ENCODE results near the gene ATAD3C. TPM values are rescaled to one million over a fixed set of nuclear protein-coding genes. Genes with fewer than 3 reads are reported as not detected.
"Not testable (repeated sequence)": the region's sequence is repeated elsewhere in the genome, so short reads cannot be mapped to it uniquely, and the experiment has no call there.

The ATAD3C gene
- total RNA-seq, 2 donors from 2014 or later, result 0.16 to 0.64 TPM

- Histone ChIP-seq H3K9me3 (no peaks in the 10 kb centered on the region), H3K27ac (peak within 1 kb of the TSS; percentile 88), H3K9ac (ENCODE audit: low read depth in 2 of 2, low read length in 2 of 2) (peak within 1 kb of the TSS; percentile 90 to 93), H3K4me3 (peak within 1 kb of the TSS; percentile 96), H3K4me1 (peaks cover 3% of the 10 kb centered on the region), H3K27me3 (no peaks in the 10 kb centered on the region), H3K36me3 (no peaks in the 10 kb centered on the region)
- intact Hi-C loops (cut with DNase I), result no loop called here
- TF ChIP-seq CTCF (IDR thresholded peaks at IDR 0.05), result no peak
- peak; percentile 99 for DNase-seq
Measured at GRCh38 chr1:1511533-1512285, 62.2 kb downstream of the ATAD3C start, which contains the start of gene ATAD3A. ATAD3A (plus strand) TSS chr1:1512162; CDS start chr1:1512269, 107 bp downstream.

- H3K27ac ChIP-seq; H3K9me3 ChIP-seq; H3K36me3 ChIP-seq; H3K4me1 ChIP-seq; DNase-seq; intact Hi-C loops (cut with DNase I); H3K27me3 ChIP-seq: not testable (repeated sequence)
- Histone ChIP-seq H3K9ac (ENCODE audit: low read depth in 2 of 2, low read length in 2 of 2) (peak overlapping the region in 1 of 2 donors; percentile 12), H3K4me3 (peak overlapping the region; percentile 96)
Measured at GRCh38 chr1:1512425-1512824, 62.9 kb downstream of the ATAD3C start.

DNA sequence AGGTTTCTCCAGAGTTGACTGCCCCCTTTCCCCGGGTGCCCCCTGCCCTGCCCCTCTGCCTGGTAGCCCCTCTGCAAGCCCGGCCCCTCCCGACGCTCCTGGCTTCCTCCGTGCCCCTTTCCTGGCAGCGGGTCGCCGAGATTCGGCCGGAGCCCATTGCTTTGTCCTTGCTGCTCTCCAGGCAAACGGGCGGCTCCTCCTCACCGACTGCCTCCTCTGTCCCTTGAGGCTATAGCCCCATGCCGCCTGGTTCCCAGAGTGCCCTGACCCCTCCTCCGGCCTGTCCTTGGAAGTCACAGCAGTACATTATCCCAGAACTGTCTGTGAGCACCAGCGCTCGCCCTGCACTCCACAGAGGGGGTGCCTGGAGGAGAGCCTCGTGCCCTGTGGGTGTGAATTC is 64.2 kb downstream of the ATAD3C start:
- H3K9me3 ChIP-seq; H3K4me1 ChIP-seq; H3K36me3 ChIP-seq; H3K27me3 ChIP-seq; intact Hi-C loops (cut with DNase I); DNase-seq; H3K9ac ChIP-seq (ENCODE audit: low read depth in 2 of 2, low read length in 2 of 2); H3K27ac ChIP-seq; H3K4me3 ChIP-seq: not testable (repeated sequence)

DNA sequence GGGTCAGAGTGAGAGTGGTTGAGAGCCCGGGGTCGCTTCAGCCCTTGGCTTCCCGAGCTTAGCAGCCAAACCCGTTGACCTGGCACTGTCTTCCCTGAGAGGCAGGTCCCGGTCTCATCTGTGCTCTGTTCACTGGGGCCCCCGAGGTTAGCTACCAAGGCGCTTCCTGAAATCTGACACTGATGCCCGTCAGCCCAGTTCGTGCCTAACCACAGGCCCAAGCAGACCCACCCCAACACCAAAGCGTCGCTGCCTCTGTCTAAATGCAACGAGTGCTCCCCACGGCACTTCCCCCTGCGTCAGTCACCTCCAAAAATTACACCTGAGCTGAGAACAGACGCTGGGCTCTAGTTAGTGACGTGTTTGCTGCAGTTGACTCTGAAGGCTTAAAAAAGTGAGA is 64.9 kb downstream of the ATAD3C start:
- DNase-seq; H3K4me3 ChIP-seq; H3K27ac ChIP-seq; H3K27me3 ChIP-seq; H3K9ac ChIP-seq (ENCODE audit: low read depth in 2 of 2, low read length in 2 of 2); H3K36me3 ChIP-seq; intact Hi-C loops (cut with DNase I); H3K9me3 ChIP-seq; H3K4me1 ChIP-seq: not testable (repeated sequence)

DNA sequence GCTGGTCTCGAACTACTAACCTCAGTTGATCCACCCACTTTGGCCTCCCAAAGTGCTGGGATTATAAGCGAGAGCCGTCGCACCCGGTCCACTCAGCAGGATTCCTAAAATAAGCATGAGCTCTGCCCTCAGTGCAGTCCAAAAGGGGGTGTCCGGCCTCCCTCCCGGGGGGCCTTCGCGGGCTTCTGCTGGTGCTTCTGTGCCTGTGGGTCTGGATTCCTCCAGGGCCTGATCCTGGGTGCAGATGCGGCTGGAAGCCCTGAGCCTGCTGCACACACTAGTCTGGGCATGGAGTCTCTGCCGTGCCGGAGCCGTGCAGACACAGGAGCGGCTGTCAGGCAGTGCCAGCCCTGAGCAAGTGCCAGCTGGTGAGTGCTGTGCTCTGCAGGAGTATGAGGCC is 67.4 kb downstream of the ATAD3C start:
- not testable (repeated sequence) for DNase-seq, H3K36me3 ChIP-seq, H3K4me3 ChIP-seq

DNA sequence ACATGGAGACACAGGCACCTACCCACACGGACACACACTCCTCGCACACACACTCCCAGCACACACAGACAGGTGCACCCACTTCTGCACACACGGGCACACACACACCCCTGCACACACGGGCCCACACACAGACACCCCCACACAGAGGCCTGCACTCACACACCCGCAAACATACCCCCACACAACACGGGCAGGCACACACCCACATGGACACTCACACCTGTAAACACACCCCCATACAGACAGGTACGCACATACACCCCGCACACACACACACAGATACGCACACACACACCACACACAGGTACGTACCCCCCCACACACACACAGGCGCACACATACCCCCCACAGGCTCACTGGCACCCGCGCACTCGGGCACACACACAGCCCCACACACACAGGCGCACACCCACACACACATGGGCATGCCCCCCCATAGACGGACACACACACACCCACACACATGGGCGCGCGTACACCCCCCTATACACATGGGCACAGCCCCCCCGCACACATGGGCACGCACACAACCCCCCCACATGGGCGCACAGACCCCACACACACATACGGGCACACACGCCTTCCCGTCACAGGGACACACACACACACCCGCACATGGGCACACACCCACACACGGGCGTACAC is 68.6 kb downstream of the ATAD3C start:
- Histone ChIP-seq H3K36me3 (no peaks in the 10 kb centered on the region), H3K9me3 (no peaks in the 10 kb centered on the region), H3K27ac (no peak overlapping the region), H3K4me1 (no peaks in the 10 kb centered on the region), H3K27me3 (no peaks in the 10 kb centered on the region), H3K4me3 (no peak overlapping the region), H3K9ac (ENCODE audit: low read depth in 2 of 2, low read length in 2 of 2) (no peak overlapping the region)
- no peak for DNase-seq
- no peak for TF ChIP-seq CTCF (IDR thresholded peaks at IDR 0.05)
- intact Hi-C loops (cut with DNase I), result no loop called here

More for the DNA sequence above, 67.4 kb downstream of the ATAD3C start:
- H3K9me3 ChIP-seq; H3K9ac ChIP-seq (ENCODE audit: low read depth in 2 of 2, low read length in 2 of 2); H3K27me3 ChIP-seq; H3K27ac ChIP-seq; H3K4me1 ChIP-seq; intact Hi-C loops (cut with DNase I): not testable (repeated sequence)

DNA sequence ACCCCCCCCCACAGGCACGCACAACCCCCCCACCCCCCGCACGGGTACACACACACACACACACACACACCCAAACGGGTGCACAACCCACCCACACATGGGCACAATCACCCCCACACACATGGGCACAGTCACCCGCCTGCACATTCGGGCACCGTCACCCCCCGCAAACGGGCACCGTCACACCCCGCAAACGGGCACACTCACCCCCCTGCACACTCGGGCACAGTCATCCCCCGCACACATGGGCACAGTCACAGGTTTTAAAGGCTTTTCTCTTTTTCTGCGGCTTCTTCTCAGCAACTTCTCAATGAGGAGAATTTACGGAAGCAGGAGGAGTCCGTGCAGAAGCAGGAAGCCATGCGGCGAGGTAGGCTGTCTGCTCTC is 69.1 kb downstream of the ATAD3C start:
- H3K27me3 ChIP-seq; intact Hi-C loops (cut with DNase I); H3K36me3 ChIP-seq; DNase-seq; H3K27ac ChIP-seq; H3K9me3 ChIP-seq; H3K4me1 ChIP-seq; H3K4me3 ChIP-seq; H3K9ac ChIP-seq (ENCODE audit: low read depth in 2 of 2, low read length in 2 of 2): not testable (repeated sequence)

Other genes with a start within 250 kb of the ATAD3C start
- gene TNFRSF18, start 243.1 kb upstream of the ATAD3C start, total RNA-seq, result 1 to 10 TPM in 1 of 2 donors, under 1 TPM in 1; 0.61 to 1.7 TPM
- gene TNFRSF4, start 235.5 kb upstream of the ATAD3C start, total RNA-seq, result 1 to 10 TPM; 1.2 to 2.3 TPM
- gene SDF4, start 217.7 kb upstream of the ATAD3C start, total RNA-seq, result 100 to 1,000 TPM; 202 to 325 TPM
- gene B3GALT6, start 217.5 kb upstream of the ATAD3C start, total RNA-seq, result 10 to 100 TPM in 1 of 2 donors, 1 to 10 TPM in 1; 8.0 to 12.0 TPM
- gene C1QTNF12, start 203.0 kb upstream of the ATAD3C start, total RNA-seq, result 10 to 100 TPM; 21.3 to 34.2 TPM
- gene UBE2J2, start 175.8 kb upstream of the ATAD3C start, total RNA-seq, result 10 to 100 TPM; 43.1 to 83.3 TPM
- gene SCNN1D, start 169.3 kb upstream of the ATAD3C start, total RNA-seq, result 1 to 10 TPM; 1.1 to 2.2 TPM
- 10 to 100 TPM; 34.1 to 68.1 TPM for gene ACAP3, start 141.8 kb upstream of the ATAD3C start, total RNA-seq
- 10 to 100 TPM; 14.3 to 35.8 TPM for gene PUSL1, start 141.1 kb upstream of the ATAD3C start, total RNA-seq
- gene INTS11, start 125.0 kb upstream of the ATAD3C start, total RNA-seq, result 100 to 1,000 TPM in 1 of 2 donors, 10 to 100 TPM in 1; 70.6 to 126 TPM
- gene CPTP, start 124.9 kb upstream of the ATAD3C start, total RNA-seq, result 10 to 100 TPM; 45.4 to 60.2 TPM
- gene TAS1R3, start 118.4 kb upstream of the ATAD3C start, total RNA-seq, result under 1 TPM; 0.24 to 0.57 TPM
- gene DVL1, start 100.3 kb upstream of the ATAD3C start, total RNA-seq, result 10 to 100 TPM; 49.9 to 71.3 TPM
- gene MXRA8, start 91.1 kb upstream of the ATAD3C start, total RNA-seq, result 10 to 100 TPM in 1 of 2 donors, 1 to 10 TPM in 1; 5.9 to 14.0 TPM
- gene AURKAIP1, start 74.5 kb upstream of the ATAD3C start, total RNA-seq, result 100 to 1,000 TPM; 179 to 332 TPM
- gene CCNL2, start 50.4 kb upstream of the ATAD3C start, total RNA-seq, result 100 to 1,000 TPM in 1 of 2 donors, 10 to 100 TPM in 1; 92.3 to 104 TPM
- gene MRPL20, start 42.4 kb upstream of the ATAD3C start, total RNA-seq, result 100 to 1,000 TPM in 1 of 2 donors, 10 to 100 TPM in 1; 88.1 to 143 TPM
- 1 to 10 TPM in 1 of 2 donors, under 1 TPM in 1; 0.57 to 2.0 TPM for gene ANKRD65, start 28.4 kb upstream of the ATAD3C start, total RNA-seq
- 10 to 100 TPM; 43.5 to 74.0 TPM for gene VWA1, start 14.0 kb upstream of the ATAD3C start, total RNA-seq
- 10 to 100 TPM; 16.6 to 62.9 TPM for gene ATAD3B, start 22.1 kb downstream of the ATAD3C start, total RNA-seq
- gene ATAD3A, start 62.5 kb downstream of the ATAD3C start, total RNA-seq, result 10 to 100 TPM; 19.6 to 74.0 TPM
- under 1 TPM; 0.77 to 0.91 TPM for gene TMEM240, start 90.9 kb downstream of the ATAD3C start, total RNA-seq
- gene SSU72, start 125.2 kb downstream of the ATAD3C start, total RNA-seq, result 100 to 1,000 TPM; 120 to 175 TPM
- 1 to 10 TPM; 2.9 to 4.2 TPM for gene FNDC10, start 150.4 kb downstream of the ATAD3C start, total RNA-seq
- 100 to 1,000 TPM in 1 of 2 donors, 10 to 100 TPM in 1; 57.0 to 121 TPM for gene MIB2, start 165.8 kb downstream of the ATAD3C start, total RNA-seq
- 1 to 10 TPM; 3.0 to 5.8 TPM for gene MMP23B, start 182.5 kb downstream of the ATAD3C start, total RNA-seq
- gene CDK11B, start 209.3 kb downstream of the ATAD3C start, total RNA-seq, result 10 to 100 TPM; 31.8 to 44.7 TPM
- 10 to 100 TPM; 41.5 to 57.8 TPM for gene SLC35E2B, start 243.1 kb downstream of the ATAD3C start, total RNA-seq

Data from colonic mucosa (tissue), 4 donors.